Panc1 (cell line): ENCODE data around the gene SH2D1B.

Experiments used
- POLR2AphosphoS5 ChIP-seq: IDR thresholded peaks from 2 replicates; pipeline ENCODE4 v1.6.1; 2012; ENCODE audit warnings: mild to moderate bottlenecking, low read depth, low read length, moderate library complexity
- SIN3A ChIP-seq: IDR thresholded peaks from 2 replicates; pipeline ENCODE4 v1.6.1; 2012; ENCODE audit warnings: low read depth, mild to moderate bottlenecking, low read length, moderate library complexity, borderline replicate concordance; ENCODE audit not compliant: insufficient read depth
- TCF7L2 ChIP-seq: IDR thresholded peaks from 2 replicates; pipeline ENCODE4 v1.6.1; 2011; ENCODE audit warnings: mild to moderate bottlenecking, low read depth, low read length, inconsistent platforms
- TF ChIP-seq, protein P1 (sequence below): fragments of 450-650 bp; IDR thresholded peaks from 2 replicates; pipeline ENCODE4 v1.5.1; 2017; ENCODE audit warnings: mild to moderate bottlenecking
- TF ChIP-seq, protein P2 (sequence below), 2 experiments: IDR thresholded peaks; 2 replicates each; pipeline ENCODE4 v1.6.1; 2011 to 2012; ENCODE audit warnings: low read depth in 2 of 2, control low read depth in 1 of 2, low read length in 1 of 2, mild to moderate bottlenecking in 1 of 2, moderate library complexity in 1 of 2; ENCODE audit not compliant: insufficient read depth in 1 of 2

DNA sequence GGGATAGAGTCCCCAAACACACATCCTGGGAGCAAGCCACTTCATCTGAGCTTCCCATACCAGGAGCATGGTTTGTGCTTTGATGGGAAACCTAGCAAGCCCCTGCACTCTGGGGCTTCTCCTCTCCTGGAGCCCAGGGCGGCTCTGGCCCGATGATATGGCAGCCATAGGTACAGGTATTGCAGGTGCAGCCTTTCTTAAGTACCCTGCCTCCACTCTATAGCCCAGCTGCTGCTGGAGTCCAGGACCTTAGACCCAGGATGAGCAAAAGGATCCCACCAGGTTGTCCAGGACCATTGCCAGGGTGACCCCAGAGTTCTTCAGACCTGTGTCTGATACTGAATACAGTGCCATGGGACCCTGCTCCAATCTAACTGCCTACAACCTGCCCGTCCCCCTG, 26.2 kb downstream of the SH2D1B start:
- TF ChIP-seq, protein P1, sequence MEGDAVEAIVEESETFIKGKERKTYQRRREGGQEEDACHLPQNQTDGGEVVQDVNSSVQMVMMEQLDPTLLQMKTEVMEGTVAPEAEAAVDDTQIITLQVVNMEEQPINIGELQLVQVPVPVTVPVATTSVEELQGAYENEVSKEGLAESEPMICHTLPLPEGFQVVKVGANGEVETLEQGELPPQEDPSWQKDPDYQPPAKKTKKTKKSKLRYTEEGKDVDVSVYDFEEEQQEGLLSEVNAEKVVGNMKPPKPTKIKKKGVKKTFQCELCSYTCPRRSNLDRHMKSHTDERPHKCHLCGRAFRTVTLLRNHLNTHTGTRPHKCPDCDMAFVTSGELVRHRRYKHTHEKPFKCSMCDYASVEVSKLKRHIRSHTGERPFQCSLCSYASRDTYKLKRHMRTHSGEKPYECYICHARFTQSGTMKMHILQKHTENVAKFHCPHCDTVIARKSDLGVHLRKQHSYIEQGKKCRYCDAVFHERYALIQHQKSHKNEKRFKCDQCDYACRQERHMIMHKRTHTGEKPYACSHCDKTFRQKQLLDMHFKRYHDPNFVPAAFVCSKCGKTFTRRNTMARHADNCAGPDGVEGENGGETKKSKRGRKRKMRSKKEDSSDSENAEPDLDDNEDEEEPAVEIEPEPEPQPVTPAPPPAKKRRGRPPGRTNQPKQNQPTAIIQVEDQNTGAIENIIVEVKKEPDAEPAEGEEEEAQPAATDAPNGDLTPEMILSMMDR = no peak
- TF ChIP-seq, protein P2, sequence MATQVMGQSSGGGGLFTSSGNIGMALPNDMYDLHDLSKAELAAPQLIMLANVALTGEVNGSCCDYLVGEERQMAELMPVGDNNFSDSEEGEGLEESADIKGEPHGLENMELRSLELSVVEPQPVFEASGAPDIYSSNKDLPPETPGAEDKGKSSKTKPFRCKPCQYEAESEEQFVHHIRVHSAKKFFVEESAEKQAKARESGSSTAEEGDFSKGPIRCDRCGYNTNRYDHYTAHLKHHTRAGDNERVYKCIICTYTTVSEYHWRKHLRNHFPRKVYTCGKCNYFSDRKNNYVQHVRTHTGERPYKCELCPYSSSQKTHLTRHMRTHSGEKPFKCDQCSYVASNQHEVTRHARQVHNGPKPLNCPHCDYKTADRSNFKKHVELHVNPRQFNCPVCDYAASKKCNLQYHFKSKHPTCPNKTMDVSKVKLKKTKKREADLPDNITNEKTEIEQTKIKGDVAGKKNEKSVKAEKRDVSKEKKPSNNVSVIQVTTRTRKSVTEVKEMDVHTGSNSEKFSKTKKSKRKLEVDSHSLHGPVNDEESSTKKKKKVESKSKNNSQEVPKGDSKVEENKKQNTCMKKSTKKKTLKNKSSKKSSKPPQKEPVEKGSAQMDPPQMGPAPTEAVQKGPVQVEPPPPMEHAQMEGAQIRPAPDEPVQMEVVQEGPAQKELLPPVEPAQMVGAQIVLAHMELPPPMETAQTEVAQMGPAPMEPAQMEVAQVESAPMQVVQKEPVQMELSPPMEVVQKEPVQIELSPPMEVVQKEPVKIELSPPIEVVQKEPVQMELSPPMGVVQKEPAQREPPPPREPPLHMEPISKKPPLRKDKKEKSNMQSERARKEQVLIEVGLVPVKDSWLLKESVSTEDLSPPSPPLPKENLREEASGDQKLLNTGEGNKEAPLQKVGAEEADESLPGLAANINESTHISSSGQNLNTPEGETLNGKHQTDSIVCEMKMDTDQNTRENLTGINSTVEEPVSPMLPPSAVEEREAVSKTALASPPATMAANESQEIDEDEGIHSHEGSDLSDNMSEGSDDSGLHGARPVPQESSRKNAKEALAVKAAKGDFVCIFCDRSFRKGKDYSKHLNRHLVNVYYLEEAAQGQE (IDR thresholded peaks at IDR 0.05; ENCODE audit: insufficient read depth in 1 of 2, low read depth in 2 of 2, low read length in 1 of 2) = no peak
- TF ChIP-seq POLR2AphosphoS5 (no peak), TCF7L2 (no peak), SIN3A (no peak)
